Measurements from ENCODE around the gene CCDC149. TPM values are rescaled to one million over a fixed set of nuclear protein-coding genes. Genes with fewer than 3 reads are reported as not detected.

Gene CCDC149
- polyA plus RNA-seq, 1 experiment, result 10.2 TPM

DNA sequence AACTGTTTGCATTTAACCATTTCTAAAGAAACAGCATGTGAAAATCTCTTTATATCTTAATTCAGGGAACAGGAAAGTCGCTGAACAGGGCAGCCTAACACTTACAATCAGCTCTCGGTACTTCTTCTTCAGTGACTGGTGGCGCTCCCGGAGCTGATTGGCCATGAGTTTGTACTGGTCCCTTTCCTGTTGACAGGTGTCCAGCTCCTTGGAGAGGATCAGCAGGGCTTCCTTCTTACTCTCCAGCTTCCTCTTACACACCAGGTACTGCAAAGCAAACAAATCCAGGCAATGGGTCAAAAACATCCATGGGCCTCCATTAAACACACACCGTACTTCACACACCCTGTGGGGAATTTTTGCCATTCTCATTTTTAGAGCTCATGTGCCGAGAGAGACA lies 36.4 kb downstream of the CCDC149 start:
- ChIA-PET POLR2A (interaction anchor here (0.6 kb wide), 1 partner anchor 10 kb away, joined by 15 read pairs; no protein-coding TSS in a partner anchor), CTCF (interaction anchor here (0.9 to 2.1 kb wide), 3 partner anchors 8 to 28 kb away, joined by 3 to 4 read pairs (median 3); no protein-coding TSS in a partner anchor)
- no peaks in the 10 kb centered on the region for H3K27me3 ChIP-seq (ENCODE audit: control insufficient read depth, insufficient read depth, low read length)
- TF ChIP-seq, protein P1, sequence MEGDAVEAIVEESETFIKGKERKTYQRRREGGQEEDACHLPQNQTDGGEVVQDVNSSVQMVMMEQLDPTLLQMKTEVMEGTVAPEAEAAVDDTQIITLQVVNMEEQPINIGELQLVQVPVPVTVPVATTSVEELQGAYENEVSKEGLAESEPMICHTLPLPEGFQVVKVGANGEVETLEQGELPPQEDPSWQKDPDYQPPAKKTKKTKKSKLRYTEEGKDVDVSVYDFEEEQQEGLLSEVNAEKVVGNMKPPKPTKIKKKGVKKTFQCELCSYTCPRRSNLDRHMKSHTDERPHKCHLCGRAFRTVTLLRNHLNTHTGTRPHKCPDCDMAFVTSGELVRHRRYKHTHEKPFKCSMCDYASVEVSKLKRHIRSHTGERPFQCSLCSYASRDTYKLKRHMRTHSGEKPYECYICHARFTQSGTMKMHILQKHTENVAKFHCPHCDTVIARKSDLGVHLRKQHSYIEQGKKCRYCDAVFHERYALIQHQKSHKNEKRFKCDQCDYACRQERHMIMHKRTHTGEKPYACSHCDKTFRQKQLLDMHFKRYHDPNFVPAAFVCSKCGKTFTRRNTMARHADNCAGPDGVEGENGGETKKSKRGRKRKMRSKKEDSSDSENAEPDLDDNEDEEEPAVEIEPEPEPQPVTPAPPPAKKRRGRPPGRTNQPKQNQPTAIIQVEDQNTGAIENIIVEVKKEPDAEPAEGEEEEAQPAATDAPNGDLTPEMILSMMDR (IDR thresholded peaks at IDR 0.05; ENCODE audit: insufficient read depth, low read depth, low read length), result no peak
- H3K36me3 ChIP-seq (ENCODE audit: control insufficient read depth, insufficient read depth, low read length), result 0 out of 2 replicates have a peak, but pooled peaks cover 2% of the 10 kb centered on the region
- no peak for DNase-seq (ENCODE audit: low read depth)
- no peak overlapping the region for H3K4me3 ChIP-seq (ENCODE audit: low read depth, low read length)

DNA sequence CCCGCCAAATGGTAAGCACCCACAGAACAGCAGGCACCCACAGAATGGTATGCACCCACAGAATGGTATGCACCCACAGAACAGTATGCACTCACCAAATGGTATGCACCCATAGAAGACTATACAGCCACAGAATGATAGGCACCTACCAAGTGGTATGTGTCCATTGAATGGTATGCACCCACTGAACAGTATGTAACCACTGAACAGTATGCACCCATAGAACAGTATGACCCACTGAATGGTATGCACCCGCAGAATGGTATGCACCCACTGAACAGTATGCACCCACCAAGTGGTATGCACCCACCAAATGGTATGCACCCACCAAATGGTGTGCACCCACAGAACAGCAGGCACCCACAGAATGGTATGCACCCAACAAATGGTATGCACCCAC lies 40.1 kb downstream of the CCDC149 start:
- Histone ChIP-seq H3K36me3 (ENCODE audit: control insufficient read depth, insufficient read depth, low read length) (peaks cover 5% of the 10 kb centered on the region), H3K4me3 (ENCODE audit: low read depth, low read length) (no peak overlapping the region), H3K27me3 (ENCODE audit: control insufficient read depth, insufficient read depth, low read length) (no peaks in the 10 kb centered on the region)
- TF ChIP-seq, protein P1 (IDR thresholded peaks at IDR 0.05; ENCODE audit: insufficient read depth, low read depth, low read length), result no peak
- CTCF ChIA-PET, result no interaction called here
- POLR2A ChIA-PET, result no interaction called here
- no peak for DNase-seq (ENCODE audit: low read depth)

DNA sequence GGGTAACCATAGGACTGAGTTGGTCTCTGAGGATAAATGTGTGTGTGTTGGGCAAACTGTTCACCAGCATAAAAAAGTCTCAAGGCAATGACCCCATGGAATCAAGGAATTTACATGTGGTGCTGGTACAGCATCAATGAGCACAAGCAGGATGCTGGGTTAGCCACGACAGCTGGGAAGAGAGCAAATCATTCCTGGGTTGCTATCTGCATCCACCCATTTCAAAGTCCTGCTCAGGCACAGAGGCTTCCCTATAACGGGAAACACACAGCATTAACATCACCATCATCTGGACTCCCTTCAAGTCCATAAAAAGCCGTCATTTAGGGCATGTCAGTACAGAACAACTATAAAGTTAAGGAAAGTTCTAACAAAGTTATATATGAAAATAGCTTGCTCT lies 41.6 kb downstream of the CCDC149 start:
- ChIA-PET POLR2A (no interaction called here), CTCF (no interaction called here)

DNA sequence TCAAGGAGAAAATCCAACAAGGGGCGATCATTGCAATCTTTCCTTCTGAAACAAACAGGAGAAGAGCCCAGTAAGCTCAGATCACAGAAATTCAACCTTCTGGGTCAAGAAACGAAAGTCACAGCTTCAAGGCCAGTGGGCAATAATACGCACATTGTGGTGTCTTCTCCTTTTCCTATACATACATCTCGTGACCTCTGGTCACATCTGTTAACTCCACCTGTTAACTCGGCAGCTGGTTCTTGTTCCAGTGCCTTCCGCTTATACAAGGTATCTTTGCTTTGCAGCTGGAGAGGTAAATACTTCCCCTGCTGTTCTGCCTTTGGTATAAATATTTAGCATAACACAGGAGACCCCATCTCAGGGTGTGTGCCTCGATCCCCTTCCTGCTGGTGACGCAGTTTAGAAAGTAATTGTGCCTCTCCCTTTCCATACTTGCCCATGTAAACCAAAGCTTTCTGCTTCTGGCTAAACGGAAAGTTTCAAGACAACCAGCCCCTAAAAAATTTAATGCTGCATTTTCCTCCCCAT lies 45.0 kb downstream of the CCDC149 start:
- CTCF ChIA-PET, result interaction anchor here (1.0 to 1.4 kb wide), 4 partner anchors 9 to 113 kb away, joined by 3 to 4 read pairs (median 4); no protein-coding TSS in a partner anchor
- Histone ChIP-seq H3K27me3 (ENCODE audit: control insufficient read depth, insufficient read depth, low read length) (no peaks in the 10 kb centered on the region), H3K4me3 (ENCODE audit: low read depth, low read length) (no peak overlapping the region), H3K36me3 (ENCODE audit: control insufficient read depth, insufficient read depth, low read length) (peaks cover 5% of the 10 kb centered on the region)
- POLR2A ChIA-PET, result no interaction called here
- no peak for DNase-seq (ENCODE audit: low read depth)
- TF ChIP-seq, protein P1 (IDR thresholded peaks at IDR 0.05; ENCODE audit: insufficient read depth, low read depth, low read length), result no peak

More for the DNA sequence above, 41.6 kb downstream of the CCDC149 start:
- peaks cover 5% of the 10 kb centered on the region for H3K36me3 ChIP-seq (ENCODE audit: control insufficient read depth, insufficient read depth, low read length)
- no peak for DNase-seq (ENCODE audit: low read depth)
- no peaks in the 10 kb centered on the region for H3K27me3 ChIP-seq (ENCODE audit: control insufficient read depth, insufficient read depth, low read length)
- H3K4me3 ChIP-seq (ENCODE audit: low read depth, low read length), result no peak overlapping the region
- TF ChIP-seq, protein P1 (IDR thresholded peaks at IDR 0.05; ENCODE audit: insufficient read depth, low read depth, low read length), result no peak

DNA sequence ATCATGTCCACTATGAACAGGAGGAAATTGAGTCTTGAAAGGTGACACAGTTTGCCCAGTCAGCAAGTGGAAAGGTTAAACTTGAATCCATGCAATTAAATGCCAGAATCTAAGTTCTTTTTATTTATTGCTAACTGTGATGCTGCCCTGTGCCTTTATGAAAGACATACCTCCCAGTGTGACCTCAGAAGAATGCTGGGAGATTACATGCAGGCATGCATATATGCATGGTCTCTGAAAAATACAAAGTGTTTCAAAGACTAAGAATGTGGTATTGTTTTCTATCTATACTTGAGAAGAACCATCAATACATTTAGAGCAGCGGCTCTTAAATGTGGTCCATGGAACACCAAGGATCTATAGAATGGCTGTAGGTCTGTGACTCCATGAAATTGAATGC lies 45.6 kb downstream of the CCDC149 start:
- POLR2A ChIA-PET, result no interaction called here
- TF ChIP-seq, protein P1 (IDR thresholded peaks at IDR 0.05; ENCODE audit: insufficient read depth, low read depth, low read length), result no peak
- Histone ChIP-seq H3K27me3 (ENCODE audit: control insufficient read depth, insufficient read depth, low read length) (no peaks in the 10 kb centered on the region), H3K36me3 (ENCODE audit: control insufficient read depth, insufficient read depth, low read length) (peaks cover 3% of the 10 kb centered on the region), H3K4me3 (ENCODE audit: low read depth, low read length) (no peak overlapping the region)
- CTCF ChIA-PET, result interaction anchor here (1.4 kb wide), 1 partner anchor 113 kb away, joined by 4 read pairs; no protein-coding TSS in a partner anchor
- no peak for DNase-seq (ENCODE audit: low read depth)
